CD4-positive, alpha-beta T cell (primary cell): ENCODE data around the gene RPL13A. TPM values are rescaled to one million over a fixed set of nuclear protein-coding genes. Genes with fewer than 3 reads are reported as not detected.

Experiments used
- ATAC-seq: fragments of 200-7000 bp; cut with Tn5 transposase; one replicate; pipeline ENCODE4 v1.10.0; 2022; ENCODE audit warnings: mild to moderate bottlenecking; ENCODE audit not compliant: poor library complexity
- CTCF ChIA-PET: fragments of 350-600 bp; sonication (Branson Sonifier 250); formaldehyde crosslinking; loops from one replicate; lab custom pipeline; 2021; ENCODE audit warnings: antibody characterized with exemption, inconsistent platforms; lab: Charles Lee
- POLR2A ChIA-PET: fragments of 350-600 bp; sonication (Branson Sonifier 250); formaldehyde crosslinking; loops from one replicate; lab custom pipeline; 2021; ENCODE audit warnings: antibody characterized with exemption, inconsistent platforms; lab: Charles Lee
- DNase-seq, 14 experiments: peaks; one replicate each; pipeline ENCODE4 v3.0.0-alpha.2; 2013 to 2020; ENCODE audit warnings: mixed read lengths in 2 of 14
- H3K27ac ChIP-seq, 2 donors: one replicate each; pipeline versions ENCODE4 v1.5.1 to v1.7.0; 2013; ENCODE audit warnings: low read length in 2 of 2, low read depth in 1 of 2, mild to moderate bottlenecking in 1 of 2
- H3K27me3 ChIP-seq, 2 experiments: 1 replicate in 1 of 2; 2 replicates in 1 of 2; pipeline versions ENCODE4 v1.6.1 to v1.7.0; 2013; ENCODE audit warnings: low read length in 2 of 2, control low read depth in 1 of 2, mild to moderate bottlenecking in 1 of 2, moderate library complexity in 1 of 2; ENCODE audit not compliant: insufficient read depth in 2 of 2, control insufficient read depth in 1 of 2
- H3K36me3 ChIP-seq: one replicate; pipeline ENCODE4 v1.6.1; 2013; ENCODE audit warnings: low read length, control low read depth; ENCODE audit not compliant: insufficient read depth
- H3K4me1 ChIP-seq: one replicate; pipeline ENCODE4 v1.6.1; 2013; ENCODE audit warnings: low read length, control low read depth; ENCODE audit not compliant: insufficient read depth
- H3K4me3 ChIP-seq: one replicate; pipeline ENCODE4 v1.5.1; 2013; ENCODE audit warnings: mild to moderate bottlenecking, low read length, moderate library complexity
- H3K9me3 ChIP-seq, 2 experiments: 1 replicate in 1 of 2; 2 replicates in 1 of 2; pipeline versions ENCODE4 v1.6.1 to v1.7.0; 2013; ENCODE audit warnings: low read length in 2 of 2, mild to moderate bottlenecking in 2 of 2, control low read depth in 1 of 2, moderate library complexity in 1 of 2; ENCODE audit not compliant: control insufficient read depth in 1 of 2, insufficient read depth in 1 of 2
- H3K27ac Mint-ChIP-seq: one replicate; pipeline ENCODE4 v1.8.0; 2020; ENCODE audit warnings: mixed read lengths
- H3K27me3 Mint-ChIP-seq: one replicate; pipeline ENCODE4 v1.8.0; 2021; ENCODE audit warnings: mixed read lengths
- H3K36me3 Mint-ChIP-seq: one replicate; pipeline ENCODE4 v1.8.0; 2021; ENCODE audit warnings: low read depth, mixed read lengths
- H3K4me1 Mint-ChIP-seq: one replicate; pipeline ENCODE4 v1.8.0; 2021; ENCODE audit warnings: low read depth, mixed read lengths
- H3K4me3 Mint-ChIP-seq: one replicate; pipeline ENCODE4 v1.8.0; 2020; ENCODE audit warnings: mild to moderate bottlenecking, mixed read lengths
- H3K9me3 Mint-ChIP-seq: one replicate; pipeline ENCODE4 v1.8.0; 2020; ENCODE audit warnings: mixed read lengths
- CTCF ChIP-seq: fragments of 200-600 bp; IDR thresholded peaks from one replicate; pipeline ENCODE4 v1.8.0; 2022; ENCODE audit warnings: antibody characterized with exemption, mild to moderate bottlenecking
- intact Hi-C, 2 experiments: fragments of 100-400 bp; cut with DNase I in 1 of 2; cut with micrococcal nuclease in 1 of 2; formaldehyde crosslinking; loops; one replicate each; pipeline versions ENCODE4 v1.15.1 to v1.9.0; 2023 to 2025; cut with DNase I, micrococcal nuclease
- total RNA-seq, 174 experiments: library from RNA in 2 of 174; stranded (reverse) in 2 of 174; gene quantifications; one replicate each; pipeline ENCODE4 v1.2.3 and lab custom pipeline; 2021 to 2026

RPL13A gene
- total RNA-seq, 2 experiments from 2014 or later: 5,328 to 5,481 TPM

GRCh38 chr19:49488046-49488862 is 846 bp downstream of the RPL13A start:
- Histone ChIP-seq H3K27ac (peak overlapping the region; percentile 60 to 81), H3K4me1 (peaks cover 65% of the 10 kb centered on the region), H3K27me3 (no peaks in the 10 kb centered on the region), H3K9me3 (peaks cover 0 to 3% of the 10 kb centered on the region in 2 experiments), H3K36me3 (peaks cover 83% of the 10 kb centered on the region), H3K4me3 (peak overlapping the region; percentile 77)
- intact Hi-C loops: loop anchor here in 1 of 2 experiments (2.0 to 10.0 kb wide), 2 partner anchors 13 to 403 kb away; partner anchors contain the start of genes FLT3LG and SNRNP70
- no peak for TF ChIP-seq CTCF
- CTCF ChIA-PET: interaction anchor here (0.8 to 1.5 kb wide), 6 partner anchors 10 to 82 kb away, joined by 3 to 5 read pairs (median 4); no protein-coding TSS in a partner anchor
- no peak for DNase-seq
- no peak for ATAC-seq
- Mint-ChIP-seq H3K4me1 (peaks cover 63% of the 10 kb centered on the region), H3K9me3 (no peaks in the 10 kb centered on the region), H3K27ac (peak overlapping the region; percentile 92), H3K4me3 (peak overlapping the region; percentile 91), H3K36me3 (peaks cover 92% of the 10 kb centered on the region), H3K27me3 (no peaks in the 10 kb centered on the region)
- POLR2A ChIA-PET: interaction anchor here (0.7 to 3.5 kb wide), 19 partner anchors 8 to 188 kb away, joined by 3 to 52 read pairs (median 5); partner anchors contain the start of genes ALDH16A1, PIH1D1, RPS11 and RRAS

GRCh38 chr19:49488863-49489537 is 1.6 kb downstream of the RPL13A start:
- POLR2A ChIA-PET: interaction anchor here (0.7 to 3.5 kb wide), 7 partner anchors 7 to 153 kb away, joined by 3 to 52 read pairs (median 12); partner anchors contain the start of genes PIH1D1, RPS11 and SCAF1
- H3K4me1 Mint-ChIP-seq: peaks cover 67% of the 10 kb centered on the region
- CTCF ChIA-PET: interaction anchor here (0.8 to 1.5 kb wide), 7 partner anchors 13 to 81 kb away, joined by 3 to 5 read pairs (median 4); partner anchors contain the start of gene FLT3LG
- DNase-seq (peak in 1 of 14 experiments; percentile 20), ATAC-seq (no peak)
- H3K4me3 ChIP-seq: peak overlapping the region; percentile 77
- peak overlapping the region; percentile 92 for H3K27ac Mint-ChIP-seq
- H3K9me3 Mint-ChIP-seq: no peaks in the 10 kb centered on the region
- peaks cover 67% of the 10 kb centered on the region for H3K4me1 ChIP-seq
- H3K27ac ChIP-seq: peak overlapping the region; percentile 60 to 81
- H3K27me3 ChIP-seq: no peaks in the 10 kb centered on the region
- H3K36me3 Mint-ChIP-seq: peaks cover 86% of the 10 kb centered on the region
- TF ChIP-seq CTCF: no peak
- peaks cover 0 to 8% of the 10 kb centered on the region in 2 experiments for H3K9me3 ChIP-seq
- intact Hi-C loops: loop anchor here in 1 of 2 experiments (2.0 to 10.0 kb wide), 2 partner anchors 14 to 404 kb away; partner anchors contain the start of genes FLT3LG and SNRNP70
- no peaks in the 10 kb centered on the region for H3K27me3 Mint-ChIP-seq
- H3K36me3 ChIP-seq: peaks cover 79% of the 10 kb centered on the region
- peak overlapping the region; percentile 91 for H3K4me3 Mint-ChIP-seq
